Superior temporal gyrus (tissue), 1 donor: Measurements from ENCODE around the gene C7.

Source experiments
- DNase-seq: peaks from one replicate; pipeline ENCODE4 v3.0.0-alpha.2; 2016; ENCODE audit errors: extremely low spot score

C7 gene

GRCh38 chr5:40916226-40916625 lies 6.9 kb downstream of the C7 start:
- no peak for DNase-seq

GRCh38 chr5:40928886-40929448 lies 19.7 kb downstream of the C7 start:
- DNase-seq = no peak

GRCh38 chr5:40932766-40933165 lies 23.5 kb downstream of the C7 start:
- no peak for DNase-seq

- no peak for DNase-seq
Observed at GRCh38 chr5:40937075-40937474, 27.8 kb downstream of the C7 start.

GRCh38 chr5:40939753-40940152 lies 30.5 kb downstream of the C7 start:
- DNase-seq = no peak

GRCh38 chr5:40945111-40945510 lies 35.8 kb downstream of the C7 start:
- no peak for DNase-seq

GRCh38 chr5:40955313-40955712 lies 46.0 kb downstream of the C7 start:
- DNase-seq = no peak

- no peak for DNase-seq
Observed at GRCh38 chr5:40957048-40957447, 47.8 kb downstream of the C7 start.

- no peak for DNase-seq
Observed at GRCh38 chr5:40958811-40959210, 49.5 kb downstream of the C7 start.

GRCh38 chr5:40960037-40960436 lies 50.7 kb downstream of the C7 start:
- DNase-seq = no peak

- no peak for DNase-seq
Observed at GRCh38 chr5:40962207-40962955, 53.1 kb downstream of the C7 start.

- DNase-seq = no peak
Observed at GRCh38 chr5:40972434-40972833, 63.1 kb downstream of the C7 start.

GRCh38 chr5:40973364-40974004 lies 64.2 kb downstream of the C7 start:
- DNase-seq = no peak

- DNase-seq = no peak
Observed at GRCh38 chr5:40976041-40976440, 66.7 kb downstream of the C7 start.

GRCh38 chr5:40976836-40977235 lies 67.5 kb downstream of the C7 start:
- DNase-seq = no peak

- no peak for DNase-seq
Observed at GRCh38 chr5:40981420-40981819, 72.1 kb downstream of the C7 start.

GRCh38 chr5:40983781-40984180 lies 74.5 kb downstream of the C7 start:
- DNase-seq = no peak

GRCh38 chr5:40984884-40985283 lies 75.6 kb downstream of the C7 start:
- no peak for DNase-seq

- DNase-seq = no peak
Observed at GRCh38 chr5:40985501-40985900, 76.2 kb downstream of the C7 start.

- DNase-seq = no peak
Observed at GRCh38 chr5:40986666-40987065, 77.4 kb downstream of the C7 start.

- DNase-seq = no peak
Observed at GRCh38 chr5:40987349-40987748, 78.1 kb downstream of the C7 start.

- no peak for DNase-seq
Observed at GRCh38 chr5:40988746-40989510, 79.6 kb downstream of the C7 start.
